Ramos (cell line): ENCODE results near the gene CUL4A.
"Not testable (repeated sequence)": the region's sequence is repeated elsewhere in the genome, so short reads cannot be mapped to it uniquely, and the experiment has no call there.

Source experiments
- in situ Hi-C: fragments of 300-500 bp; cut with MboI; formaldehyde crosslinking; loops from one replicate; pipeline ENCODE4 v1.14.3; 2022; ENCODE audit warnings: low sequenced_read_pairs; ENCODE audit not compliant: unreplicated experiment

Gene CUL4A

GRCh38 chr13:113275387-113275786 lies 66.0 kb downstream of the CUL4A start:
- in situ Hi-C loops = no loop called here

GRCh38 chr13:113280126-113280525 lies 70.7 kb downstream of the CUL4A start:
- in situ Hi-C loops = no loop called here

GRCh38 chr13:113283904-113284303 lies 74.5 kb downstream of the CUL4A start:
- in situ Hi-C loops = no loop called here

GRCh38 chr13:113288880-113289279 lies 79.5 kb downstream of the CUL4A start:
- in situ Hi-C loops = no loop called here

GRCh38 chr13:113291129-113291528 lies 81.7 kb downstream of the CUL4A start:
- in situ Hi-C loops = no loop called here

- in situ Hi-C loops = no loop called here
Observed at GRCh38 chr13:113292021-113292862, 82.8 kb downstream of the CUL4A start.

- in situ Hi-C loops = no loop called here
Observed at GRCh38 chr13:113293686-113294085, 84.3 kb downstream of the CUL4A start.

GRCh38 chr13:113295776-113296175 lies 86.4 kb downstream of the CUL4A start:
- in situ Hi-C loops = no loop called here

GRCh38 chr13:113296823-113297369 lies 87.5 kb downstream of the CUL4A start, which contains the start of gene LAMP1:
Gene LAMP1, plus strand, starts transcription at chr13:113297239. Its CDS starts 196 bp downstream, at chr13:113297435.
- in situ Hi-C loops = no loop called here

- in situ Hi-C loops = no loop called here
Observed at GRCh38 chr13:113297370-113298042, 88.1 kb downstream of the CUL4A start.

- in situ Hi-C loops = no loop called here
Observed at GRCh38 chr13:113298043-113298945, 88.9 kb downstream of the CUL4A start.

GRCh38 chr13:113299951-113300350 lies 90.5 kb downstream of the CUL4A start:
- in situ Hi-C loops = no loop called here

- in situ Hi-C loops = no loop called here
Observed at GRCh38 chr13:113302986-113303385, 93.6 kb downstream of the CUL4A start.

- in situ Hi-C loops = no loop called here
Observed at GRCh38 chr13:113304121-113304520, 94.7 kb downstream of the CUL4A start.

- in situ Hi-C loops = no loop called here
Observed at GRCh38 chr13:113305208-113305607, 95.8 kb downstream of the CUL4A start.

- in situ Hi-C loops = no loop called here
Observed at GRCh38 chr13:113307491-113307890, 98.1 kb downstream of the CUL4A start.

- in situ Hi-C loops = no loop called here
Observed at GRCh38 chr13:113309473-113309872, 100.1 kb downstream of the CUL4A start.

GRCh38 chr13:113314112-113314511 lies 104.7 kb downstream of the CUL4A start:
- in situ Hi-C loops = not testable (repeated sequence)

- in situ Hi-C loops = not testable (repeated sequence)
Observed at GRCh38 chr13:113314895-113315470, 105.6 kb downstream of the CUL4A start.

GRCh38 chr13:113315992-113316391 lies 106.6 kb downstream of the CUL4A start:
- in situ Hi-C loops = no loop called here
